K562 (cell line): ENCODE measurements around the gene KANK2. TPM values are rescaled to one million over a fixed set of nuclear protein-coding genes. Genes with fewer than 3 reads are reported as not detected.

ENCODE experiments used
- ATAC-seq: fragments of 200-7000 bp; cut with Tn5 transposase; 3 replicates; pipeline ENCODE4 v1.9.1; 2020; ENCODE audit warnings: moderate library complexity
- BruUV-seq: library from RNA; stranded (reverse); fragments of 400-500 nt; replicated peaks from 2 replicates; lab custom pipeline; 2021; lab: Mats Ljungman, UMichigan
- CTCF ChIA-PET: fragments of 300-600 bp; formaldehyde crosslinking; extraction: SDS; loops from one replicate; lab custom pipeline; 2021; ENCODE audit warnings: low intra/inter-chr PET ratio; lab: Yijun Ruan, JAX
- POLR2A ChIA-PET: fragments of 300-600, 350-650 bp; sonication (Branson Sonifier 250); formaldehyde crosslinking; extraction: SDS; loops from one replicate; lab custom pipeline; 2021; ENCODE audit warnings: antibody characterized with exemption, inconsistent platforms; lab: Yijun Ruan, JAX
- DNase-seq, 4 experiments: peaks; one replicate each; pipeline versions ENCODE4 v3.0.0 to v3.0.0-alpha.2; 2011 to 2018; ENCODE audit warnings: low spot score in 3 of 4, mixed read lengths in 3 of 4; ENCODE audit errors: extremely low read depth in 1 of 4
- FAIRE-seq: peaks from 2 replicates; lab custom pipeline; 2011; peaks lifted over from hg19 to GRCh38; lab: Jason Lieb, UNC
- H2AFZ ChIP-seq: 2 replicates; pipeline ENCODE4 v1.6.0; 2011; ENCODE audit warnings: low read depth, low read length, control low read depth, inconsistent platforms
- H3K27ac ChIP-seq: fragments of 200-600 bp; 3 replicates; pipeline ENCODE4 v1.8.0; 2011; ENCODE audit warnings: low read depth, mild to moderate bottlenecking, control low read depth, inconsistent platforms, low read length, moderate library complexity, mixed read lengths; ENCODE audit errors: extremely low read depth
- H3K27me3 ChIP-seq, 2 experiments: fragments of 300-600 bp in 1 of 2; 2 replicates in 1 of 2; 3 replicates in 1 of 2; pipeline versions ENCODE4 v1.6.0 to v1.8.0; 2011; ENCODE audit warnings: inconsistent platforms in 2 of 2, low read length in 2 of 2, mild to moderate bottlenecking in 1 of 2, mixed read lengths in 1 of 2, moderate library complexity in 1 of 2; ENCODE audit not compliant: control insufficient read depth in 2 of 2, insufficient read depth in 2 of 2
- H3K36me3 ChIP-seq: fragments of 300-600 bp; 3 replicates; pipeline ENCODE4 v1.8.0; 2011; ENCODE audit warnings: mild to moderate bottlenecking, low read length, inconsistent platforms; ENCODE audit not compliant: control insufficient read depth, insufficient read depth
- H3K4me1 ChIP-seq, 2 experiments: fragments of 200-600 bp in 1 of 2; replicated peaks in 1 of 2; 2 replicates in 1 of 2; 3 replicates in 1 of 2; pipeline versions ENCODE4 v1.5.1 to v1.8.0; 2011; ENCODE audit warnings: inconsistent platforms in 2 of 2, low read length in 2 of 2, mild to moderate bottlenecking in 1 of 2, mixed read lengths in 1 of 2, moderate library complexity in 1 of 2; ENCODE audit not compliant: control insufficient read depth in 2 of 2, insufficient read depth in 2 of 2
- H3K4me2 ChIP-seq: 2 replicates; pipeline ENCODE4 v1.6.1; 2011; ENCODE audit warnings: low read length, control low read depth, inconsistent platforms, mixed read lengths; ENCODE audit not compliant: insufficient read depth
- H3K4me3 ChIP-seq: fragments of 200-600 bp; sonication (generic), shearing (Covaris generic); 2 replicates; pipeline ENCODE4 v1.5.1; 2016; ENCODE audit warnings: control low read depth, inconsistent platforms
- H3K79me2 ChIP-seq: fragments of 200-600 bp; 3 replicates; pipeline ENCODE4 v1.8.0; 2011; ENCODE audit warnings: low read length, inconsistent platforms; ENCODE audit not compliant: control insufficient read depth, insufficient read depth
- H3K9ac ChIP-seq, 2 experiments: 2 replicates each; pipeline versions ENCODE4 v1.6.0 to v1.6.1; 2011; ENCODE audit warnings: low read depth in 2 of 2, low read length in 2 of 2, control low read depth in 1 of 2, inconsistent platforms in 1 of 2, mild to moderate bottlenecking in 1 of 2, mixed read lengths in 1 of 2; ENCODE audit not compliant: insufficient read depth in 1 of 2
- H3K9me1 ChIP-seq: one replicate; pipeline ENCODE4 v1.6.0; 2011; ENCODE audit warnings: inconsistent platforms, mild to moderate bottlenecking, low read length, moderate library complexity; ENCODE audit not compliant: control insufficient read depth, insufficient read depth
- H3K9me3 ChIP-seq: replicated peaks from 2 replicates; pipeline ENCODE4 v1.5.1; 2011; ENCODE audit warnings: low read depth, low read length, inconsistent platforms; ENCODE audit not compliant: control insufficient read depth, insufficient read depth
- H4K20me1 ChIP-seq: replicated peaks from 2 replicates; pipeline ENCODE4 v1.6.1; 2011; ENCODE audit warnings: low read length, inconsistent platforms, mixed read lengths; ENCODE audit not compliant: control insufficient read depth, insufficient read depth
- ADNP ChIP-seq: fragments of 200-800 bp; sonication (Bioruptor generic); IDR thresholded peaks from 2 replicates; pipeline ENCODE4 v1.6.1; 2016; ENCODE audit warnings: missing genetic modification characterization, missing compliant biosample characterization
- ATF1 ChIP-seq, 2 experiments: fragments of 450-650 bp in 1 of 2; IDR thresholded peaks; 2 replicates each; pipeline ENCODE4 v1.6.1; 2016; ENCODE audit warnings: missing compliant biosample characterization in 1 of 2, missing genetic modification characterization in 1 of 2
- CBFA2T2 ChIP-seq: fragments of 450-650 bp; conservative IDR thresholded peaks from 2 replicates; pipeline ENCODE4 v1.6.1; 2017; ENCODE audit warnings: mild to moderate bottlenecking
- HNRNPUL1 ChIP-seq: fragments of 200-400 bp; formaldehyde crosslinking; IDR thresholded peaks from 2 replicates; pipeline ENCODE4 v1.6.1; 2017; ENCODE audit warnings: low read length
- KDM1A ChIP-seq, 2 experiments: fragments of 450-650 bp; IDR thresholded peaks; 2 replicates each; pipeline ENCODE4 v1.6.1; 2016; ENCODE audit warnings: mild to moderate bottlenecking in 2 of 2
- NRF1 ChIP-seq, 2 experiments: fragments of 450-650 bp; IDR thresholded peaks in 1 of 2; conservative IDR thresholded peaks in 1 of 2; 2 replicates each; pipeline ENCODE4 v1.6.1; 2014; ENCODE audit warnings: mild to moderate bottlenecking in 2 of 2
- PHF20 ChIP-seq: fragments of 450-650 bp; IDR thresholded peaks from 2 replicates; pipeline ENCODE4 v1.6.1; 2018; ENCODE audit not compliant: partially characterized antibody
- SMARCA4 ChIP-seq: fragments of 450-650 bp; IDR thresholded peaks from 2 replicates; pipeline ENCODE4 v1.6.1; 2016
- SREBF1 ChIP-seq: fragments of 150-350 bp; IDR thresholded peaks from 2 replicates; pipeline ENCODE4 v1.6.1; 2014; ENCODE audit warnings: antibody characterized with exemption, low read depth, low read length, borderline replicate concordance
- ZFX ChIP-seq: sonication (generic); formaldehyde crosslinking; IDR thresholded peaks from 2 replicates; pipeline ENCODE4 v1.8.0; 2022; ENCODE audit warnings: mild to moderate bottlenecking, missing genetic modification reagents, moderate library complexity
- ZNF121 ChIP-seq: sonication (generic); formaldehyde crosslinking; conservative IDR thresholded peaks from 2 replicates; pipeline ENCODE4 v1.8.0; 2022; ENCODE audit warnings: missing genetic modification reagents
- ZNF395 ChIP-seq: fragments of 200-800 bp; sonication (Bioruptor generic); IDR thresholded peaks from 2 replicates; pipeline ENCODE4 v1.6.1; 2017; ENCODE audit warnings: missing genetic modification characterization, missing compliant biosample characterization
- WGBS: fragments of 100-300 bp; shearing (Covaris generic); methylation state at CpG from one replicate; pipeline ENCODE4 v1.1.6; 2016; ENCODE audit warnings: low coverage, mixed read lengths; ENCODE audit not compliant: insufficient coverage; ENCODE audit errors: missing lambda C conversion rate; 5-methylcytosine and 5-hydroxymethylcytosine counted together
- in situ Hi-C: fragments of 300-500 bp; cut with MboI; formaldehyde crosslinking; loops from 4 replicates; pipeline ENCODE4 v1.15.0; 2018; ENCODE audit warnings: inconsistent platforms, mixed read lengths
- intact Hi-C: fragments of 100-400 bp; cut with micrococcal nuclease; formaldehyde crosslinking; loops from 2 replicates; pipeline ENCODE4 v1.14.2; 2022
- polyA plus RNA-seq, 8 experiments: library from polyadenylated mRNA; depleted of rRNA in 4 of 8; stranded (reverse) in 5 of 8; unstranded in 3 of 8; fragments of >200 nt; fragmentation: Nextera tagmentation in 2 of 8; fragmentation: Illumina TruSeq in 1 of 8; extraction: Ambion mirVana in 2 of 8; extraction: Trizol in 1 of 8; gene quantifications; 2 replicates each; pipeline versions ENCODE4 v1.2.1 to v1.2.3, GENCODE V29; 2011 to 2014; ENCODE audit warnings: inconsistent platforms in 1 of 8, missing spikeins in 1 of 8
- total RNA-seq, 7 experiments: library from RNA; depleted of rRNA in 6 of 7; stranded (reverse); fragments of >200 nt in 6 of 7; fragmentation: Illumina TruSeq in 2 of 7; extraction: Trizol in 2 of 7; gene quantifications; 2 replicates each; pipeline versions ENCODE4 v1.2.1 to v1.2.3, GENCODE V29; 2011 to 2021; ENCODE audit warnings: low replicate concordance in 1 of 7

Gene KANK2
- total and polyA plus RNA-seq, 9 of the 15 experiments (the other 6 are each of a cell fraction or from before 2014, with no cell fraction given), result 4.4 to 47.8 (median 21.3) TPM

- peaks cover 15 to 63% of the 10 kb centered on the region in 2 experiments for H3K4me1 ChIP-seq
- H3K36me3 ChIP-seq, result peaks cover 22% of the 10 kb centered on the region; the same call in 2 of the 3 replicates
- H3K9me3 ChIP-seq, result no peaks in the 10 kb centered on the region
- no TSS peak for BruUV-seq
- in situ Hi-C loops, result no loop called here
- CTCF ChIA-PET, result no interaction called here
- intact Hi-C loops, result loop anchor here (5.0 kb wide), 1 partner anchor 41 kb away; the partner anchor contains the start of gene SPC24
- no peaks in the 10 kb centered on the region for H3K27me3 ChIP-seq
- peaks cover 15% of the 10 kb centered on the region for H3K79me2 ChIP-seq
- FAIRE-seq, result no peak
- H3K27ac ChIP-seq, result peak overlapping the region; percentile 67
- no peaks in the 10 kb centered on the region for H3K9me1 ChIP-seq
- POLR2A ChIA-PET, result interaction anchor here (0.6 to 1.2 kb wide), 6 partner anchors 10 to 60 kb away, joined by 3 to 5 read pairs (median 4); no protein-coding TSS in a partner anchor
- H3K4me2 ChIP-seq, result peak overlapping the region; percentile 85
- ATAC-seq, result no peak
- peak overlapping the region; percentile 91 for H2AFZ ChIP-seq
- no peak for DNase-seq
- 67% methylated on average over 7 of the region's 7 CpGs for WGBS
- H4K20me1 ChIP-seq, result 0 out of 2 replicates have a peak, but pooled peaks cover 3% of the 10 kb centered on the region
- H3K9ac ChIP-seq, result peak overlapping the region; percentile 37 to 93; a peak in 2 of 4 replicates
- peak overlapping the region; percentile 70; the same call in 1 of the 2 replicates for H3K4me3 ChIP-seq
- TF ChIP-seq ATF1 (CRISPR knock-in tag; IDR thresholded peaks at IDR 0.05) (no peak), ATF1 (tag; IDR thresholded peaks at IDR 0.05) (peak; percentile 25; the same call in 1 of the 2 replicates), HNRNPUL1 (no peak), ZFX (CRISPR knock-in tag) (0 out of 2 replicates have a peak, but pooled peaks have one; percentile 7), SREBF1 (no peak), ZNF395 (CRISPR knock-in tag) (no peak), ZNF121 (CRISPR knock-in tag) (peak; percentile 96), ADNP (tag) (peak; percentile 85), KDM1A (IDR thresholded peaks at IDR 0.05) (peak in 1 of 2 experiments; percentile 3; a peak in 1 of 4 replicates), PHF20 (peak; percentile 1), CBFA2T2 (no peak), SMARCA4 (no peak), NRF1 (conservative IDR thresholded peaks at IDR 0.05 in 1 of 2, IDR thresholded peaks at IDR 0.05 in 1 of 2) (peak; percentile 4 to 6; a peak in 1 of 4 replicates)
These were observed 810 bp upstream of the KANK2 start for GRCh38 chr19:11198175-11198534.
